ENCODE data around the gene VDAC2. TPM values are rescaled to one million over a fixed set of nuclear protein-coding genes. Genes with fewer than 3 reads are reported as not detected.
A peak's percentile ranks its signal among the peaks of the same experiment; 100 is the strongest.

Gene VDAC2
- total RNA-seq, 1 experiment from 2014 or later: 340 TPM

GRCh38 chr10:75234017-75234682 lies 23.6 kb downstream of the VDAC2 start:
- Histone ChIP-seq H3K36me3 (ENCODE audit: control insufficient read depth, insufficient read depth, low read length) (peaks cover 26% of the 10 kb centered on the region), H3K4me1 (ENCODE audit: control insufficient read depth, insufficient read depth, low read length) (peaks cover 27% of the 10 kb centered on the region), H3K4me3 (ENCODE audit: low read depth in 2 of 2, low read length in 2 of 2) (peak overlapping the region; percentile 60 to 78), H3K27ac (ENCODE audit: low read length) (peak overlapping the region; percentile 89), H3K27me3 (ENCODE audit: control insufficient read depth, insufficient read depth, low read length) (no peaks in the 10 kb centered on the region), H3K9me3 (ENCODE audit: control insufficient read depth, insufficient read depth, low read depth, low read length) (no peaks in the 10 kb centered on the region)
- ChIA-PET POLR2A (interaction anchor here (0.6 kb wide), 1 partner anchor 157 kb away, joined by 3 read pairs; no protein-coding TSS in a partner anchor), CTCF (interaction anchor here (0.6 to 0.9 kb wide), 3 partner anchors 38 to 113 kb away, joined by 5 to 12 read pairs (median 8); no protein-coding TSS in a partner anchor)
- intact Hi-C loops (cut with micrococcal nuclease; ENCODE audit: unreplicated experiment): loop anchor here (5.0 kb wide), 1 partner anchor 122 kb away; the partner anchor contains the start of gene SAMD8
- DNase-seq (ENCODE audit: low read depth, low spot score) (no peak), ATAC-seq (peak; percentile 75)
- TF ChIP-seq TCF7L2 (IDR thresholded peaks at IDR 0.05; ENCODE audit: low read depth, low read length): no peak
- no peak; the same call in none of the 2 replicates for TF ChIP-seq POLR2AphosphoS5 (IDR thresholded peaks at IDR 0.05; ENCODE audit: low read depth, low read length)
- TF ChIP-seq CTCF (IDR thresholded peaks at IDR 0.05): no peak
- BruUV-seq (replicated peaks): TSS peak; percentile 50
- in situ Hi-C loops (cut with HindIII; ENCODE audit: low pct_unique_long_range_greater_than_20kb, low sequenced_read_pairs): no loop called here

- H3K9me3 ChIP-seq (ENCODE audit: control insufficient read depth, insufficient read depth, low read depth, low read length): no peaks in the 10 kb centered on the region
- intact Hi-C loops (cut with micrococcal nuclease; ENCODE audit: unreplicated experiment): loop anchor here (5.0 kb wide), 1 partner anchor 123 kb away; the partner anchor contains the start of gene SAMD8
- peak overlapping the region; percentile 75 for H3K27ac ChIP-seq (ENCODE audit: low read length)
- BruUV-seq (replicated peaks): no TSS peak
- no peak for DNase-seq (ENCODE audit: low read depth, low spot score)
- peak; percentile 42 for ATAC-seq
- in situ Hi-C loops (cut with HindIII; ENCODE audit: low pct_unique_long_range_greater_than_20kb, low sequenced_read_pairs): no loop called here
- peak overlapping the region; percentile 60 to 78 for H3K4me3 ChIP-seq (ENCODE audit: low read depth in 2 of 2, low read length in 2 of 2)
- H3K36me3 ChIP-seq (ENCODE audit: control insufficient read depth, insufficient read depth, low read length): peaks cover 20% of the 10 kb centered on the region
- H3K4me1 ChIP-seq (ENCODE audit: control insufficient read depth, insufficient read depth, low read length): peaks cover 27% of the 10 kb centered on the region
- POLR2A ChIA-PET: interaction anchor here (0.6 kb wide), 1 partner anchor 25 kb away, joined by 4 read pairs; no protein-coding TSS in a partner anchor
- H3K27me3 ChIP-seq (ENCODE audit: control insufficient read depth, insufficient read depth, low read length): no peaks in the 10 kb centered on the region
- TF ChIP-seq SIN3A (IDR thresholded peaks at IDR 0.05; ENCODE audit: borderline replicate concordance, insufficient read depth, low read depth, low read length): no peak
- peak; percentile 14; the same call in 1 of the 2 replicates for TF ChIP-seq CTCF (IDR thresholded peaks at IDR 0.05)
- TF ChIP-seq TCF7L2 (IDR thresholded peaks at IDR 0.05; ENCODE audit: low read depth, low read length): peak; percentile 82
- CTCF ChIA-PET: interaction anchor here (0.6 to 1.4 kb wide), 5 partner anchors 23 to 114 kb away, joined by 4 to 12 read pairs (median 8); no protein-coding TSS in a partner anchor
These were observed 24.2 kb downstream of the VDAC2 start for GRCh38 chr10:75234683-75235374.
